ENCODE data around the gene ZNF438. TPM values are rescaled to one million over a fixed set of nuclear protein-coding genes. Genes with fewer than 3 reads are reported as not detected.

Gene ZNF438
- total RNA-seq, 2 donors from 2014 or later = 2.6 to 2.9 TPM

- H3K36me3 ChIP-seq (replicated peaks in 1 of 2; ENCODE audit: insufficient read depth in 1 of 2, low read depth in 2 of 2) = no peaks in the 10 kb centered on the region
- H3K4me3 ChIP-seq = no peak overlapping the region
- no peak overlapping the region for H3K27ac ChIP-seq
- no peaks in the 10 kb centered on the region for H3K9me3 ChIP-seq
- WGBS, 2 donors = 63 to 88% methylated on average over 5 of the region's 5 CpGs
- TF ChIP-seq CTCF (IDR thresholded peaks at IDR 0.05) = no peak
- TF ChIP-seq POLR2A (IDR thresholded peaks at IDR 0.05) = no peak
- DNase-seq = no peak
- no peak for ATAC-seq
- intact Hi-C loops (cut with DNase I) = no loop called here
- no peaks in the 10 kb centered on the region for H3K4me1 ChIP-seq
- H3K27me3 ChIP-seq = no peaks in the 10 kb centered on the region
These were observed 43.0 kb upstream of the ZNF438 start for GRCh38 chr10:31074722-31075086.

- no peak for DNase-seq
- intact Hi-C loops (cut with DNase I) = no loop called here
- Histone ChIP-seq H3K27me3 (no peaks in the 10 kb centered on the region), H3K9me3 (no peaks in the 10 kb centered on the region), H3K27ac (no peak overlapping the region), H3K4me3 (no peak overlapping the region), H3K36me3 (replicated peaks in 1 of 2; ENCODE audit: insufficient read depth in 1 of 2, low read depth in 2 of 2) (no peaks in the 10 kb centered on the region), H3K4me1 (no peaks in the 10 kb centered on the region)
- 72 to 82% methylated on average over 5 of the region's 5 CpGs for WGBS, 2 donors
- ATAC-seq = no peak
- no peak for TF ChIP-seq CTCF (IDR thresholded peaks at IDR 0.05)
- no peak for TF ChIP-seq POLR2A (IDR thresholded peaks at IDR 0.05)
These were observed 42.5 kb upstream of the ZNF438 start for GRCh38 chr10:31073996-31074721.

- intact Hi-C loops (cut with DNase I) = no loop called here
- Histone ChIP-seq H3K4me1 (no peaks in the 10 kb centered on the region), H3K36me3 (replicated peaks in 1 of 2; ENCODE audit: insufficient read depth in 1 of 2, low read depth in 2 of 2) (no peaks in the 10 kb centered on the region), H3K4me3 (no peak overlapping the region), H3K27me3 (no peaks in the 10 kb centered on the region), H3K9me3 (no peaks in the 10 kb centered on the region), H3K27ac (no peak overlapping the region)
- DNase-seq (no peak), ATAC-seq (no peak)
- 75 to 85% methylated on average over 5 of the region's 5 CpGs for WGBS, 2 donors
- TF ChIP-seq CTCF (IDR thresholded peaks at IDR 0.05) (no peak), POLR2A (IDR thresholded peaks at IDR 0.05) (no peak)
These were observed 41.5 kb upstream of the ZNF438 start for GRCh38 chr10:31073211-31073610.

DNA sequence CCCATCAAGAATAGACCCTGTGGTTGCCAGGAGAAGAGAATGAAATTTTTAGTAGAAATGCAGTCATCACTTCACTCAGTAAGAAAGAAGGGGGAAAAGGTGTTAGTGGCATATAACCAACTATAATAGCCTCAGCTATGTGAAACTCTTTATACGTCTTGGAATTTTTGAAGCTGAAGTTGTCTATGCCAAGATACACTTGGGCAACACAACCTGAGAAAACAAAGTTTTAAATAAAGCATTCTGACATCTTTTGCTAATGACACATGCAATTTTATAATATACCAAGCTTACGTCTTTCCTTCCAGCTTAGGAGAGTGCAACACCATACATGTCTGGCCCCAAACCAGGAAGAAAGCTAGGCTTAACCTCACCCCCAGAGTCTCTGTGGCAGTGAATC lies 40.8 kb upstream of the ZNF438 start:
- Histone ChIP-seq H3K9me3 (no peaks in the 10 kb centered on the region), H3K27ac (no peak overlapping the region), H3K4me1 (no peaks in the 10 kb centered on the region), H3K27me3 (no peaks in the 10 kb centered on the region), H3K4me3 (no peak overlapping the region), H3K36me3 (replicated peaks in 1 of 2; ENCODE audit: insufficient read depth in 1 of 2, low read depth in 2 of 2) (no peaks in the 10 kb centered on the region)
- intact Hi-C loops (cut with DNase I) = no loop called here
- 54 to 59% methylated on average over 2 of the region's 2 CpGs for WGBS, 2 donors
- no peak for DNase-seq
- ATAC-seq = no peak
- TF ChIP-seq CTCF (IDR thresholded peaks at IDR 0.05) (no peak), POLR2A (IDR thresholded peaks at IDR 0.05) (no peak)
